ENCODE results near the gene PTOV1.
A peak's percentile ranks its signal among the peaks of the same experiment; 100 is the strongest.
"Not testable (repeated sequence)": the region's sequence is repeated elsewhere in the genome, so short reads cannot be mapped to it uniquely, and the experiment has no call there.

PTOV1 gene

GRCh38 chr19:49818649-49819370 is 32.1 kb upstream of the PTOV1 start:
- peaks cover 19% of the 10 kb centered on the region for H3K36me3 ChIP-seq (ENCODE audit: control insufficient read depth, insufficient read depth, low read length)
- H3K4me3 ChIP-seq (ENCODE audit: low read depth, low read length), result peak overlapping the region; percentile 77
- peak overlapping the region; percentile 78 for H3K9ac ChIP-seq (ENCODE audit: low read length)
- H3K27ac ChIP-seq (ENCODE audit: low read depth, low read length), result peak overlapping the region; percentile 80
- H3K4me1 ChIP-seq (ENCODE audit: control insufficient read depth, insufficient read depth, low read length), result peaks cover 7% of the 10 kb centered on the region; the same call in 1 of the 2 replicates
- H3K9me3 ChIP-seq (ENCODE audit: control insufficient read depth, insufficient read depth, low read depth, low read length), result no peaks in the 10 kb centered on the region
- H3K27me3 ChIP-seq (ENCODE audit: control insufficient read depth, insufficient read depth, low read length), result no peaks in the 10 kb centered on the region

DNA sequence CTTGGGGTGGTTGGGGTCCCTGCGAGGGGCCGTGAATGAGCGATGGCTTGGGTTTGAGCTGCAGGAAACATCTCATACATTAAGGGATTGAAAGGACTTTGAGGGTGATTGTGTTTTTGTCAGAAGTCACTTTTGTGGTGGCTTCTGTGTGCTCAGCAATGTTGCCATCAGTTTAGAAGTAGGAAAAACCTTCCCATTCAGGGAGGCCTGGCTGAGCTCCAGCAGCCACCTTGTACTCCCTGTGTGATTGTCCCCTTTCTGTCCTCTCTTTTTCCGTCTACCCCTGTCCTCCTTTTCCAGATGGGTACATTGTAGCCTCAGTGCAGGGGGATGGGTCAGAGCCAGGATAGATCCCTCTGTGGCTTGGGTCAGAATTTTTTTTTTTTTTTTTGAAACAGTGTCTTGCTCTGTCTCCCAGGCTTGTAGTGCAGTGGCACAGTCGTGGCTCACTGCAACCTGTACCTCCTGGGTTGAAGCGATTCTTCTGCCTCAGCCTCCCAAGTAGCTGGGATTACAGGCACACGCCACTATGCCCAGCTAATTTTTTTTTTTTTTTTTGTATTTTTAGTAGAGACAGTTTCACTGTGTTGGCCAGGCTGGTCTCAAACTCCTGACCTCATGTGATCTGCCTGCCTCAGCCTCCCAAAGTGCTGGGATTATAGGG is 31.4 kb upstream of the PTOV1 start:
- not testable (repeated sequence) for H3K4me1 ChIP-seq (ENCODE audit: control insufficient read depth, insufficient read depth, low read length); H3K27me3 ChIP-seq (ENCODE audit: control insufficient read depth, insufficient read depth, low read length); H3K9me3 ChIP-seq (ENCODE audit: control insufficient read depth, insufficient read depth, low read depth, low read length); H3K27ac ChIP-seq (ENCODE audit: low read depth, low read length)
- H3K36me3 ChIP-seq (ENCODE audit: control insufficient read depth, insufficient read depth, low read length), result peaks cover 24% of the 10 kb centered on the region
- peak overlapping the region; percentile 77 for H3K4me3 ChIP-seq (ENCODE audit: low read depth, low read length)
- H3K9ac ChIP-seq (ENCODE audit: low read length), result peak overlapping the region; percentile 78

DNA sequence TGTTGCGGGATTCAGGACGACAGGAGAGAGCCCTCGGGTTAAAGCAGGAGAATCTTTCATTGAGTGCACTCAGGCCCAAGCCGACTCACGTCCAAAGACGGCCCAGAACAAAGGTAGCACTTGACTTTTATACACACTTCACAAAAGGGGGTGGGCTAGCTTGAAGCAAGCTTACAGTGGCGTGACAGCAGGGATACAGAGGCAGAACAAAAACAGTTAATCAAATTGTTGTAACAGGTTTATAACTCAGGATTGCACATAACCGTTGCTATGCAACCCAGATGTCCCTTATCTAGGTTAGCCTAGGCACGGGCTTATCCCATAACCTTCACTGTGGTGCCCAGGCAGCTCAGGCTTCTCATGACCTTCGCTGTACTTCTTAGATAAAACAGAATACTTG is 30.8 kb upstream of the PTOV1 start:
- peaks cover 24% of the 10 kb centered on the region for H3K36me3 ChIP-seq (ENCODE audit: control insufficient read depth, insufficient read depth, low read length)
- H3K4me1 ChIP-seq (ENCODE audit: control insufficient read depth, insufficient read depth, low read length), result peaks cover 7% of the 10 kb centered on the region; the same call in 1 of the 2 replicates
- H3K4me3 ChIP-seq (ENCODE audit: low read depth, low read length), result no peak overlapping the region
- no peaks in the 10 kb centered on the region for H3K27me3 ChIP-seq (ENCODE audit: control insufficient read depth, insufficient read depth, low read length)
- no peaks in the 10 kb centered on the region for H3K9me3 ChIP-seq (ENCODE audit: control insufficient read depth, insufficient read depth, low read depth, low read length)
- H3K9ac ChIP-seq (ENCODE audit: low read length), result no peak overlapping the region
- no peak overlapping the region for H3K27ac ChIP-seq (ENCODE audit: low read depth, low read length)

DNA sequence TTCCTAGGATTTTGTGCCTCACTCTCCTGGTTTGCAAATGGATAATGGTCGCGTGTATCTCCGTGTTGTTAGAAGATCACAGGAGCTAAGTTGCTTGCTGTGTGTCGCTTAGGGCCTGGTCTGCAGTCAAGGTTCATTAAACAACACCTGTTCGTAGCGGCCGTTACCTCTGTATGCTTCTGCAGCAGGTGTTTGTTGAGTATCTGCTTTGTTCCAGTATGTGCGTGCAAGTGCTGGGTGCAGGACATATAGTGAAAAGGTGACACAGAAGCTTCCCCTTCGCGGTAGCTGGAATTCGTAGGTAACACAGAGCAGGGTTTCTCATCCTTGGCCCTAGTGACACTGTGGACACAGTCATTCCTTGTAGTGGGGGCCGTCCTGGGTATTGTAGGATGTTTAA is 27.5 kb upstream of the PTOV1 start:
- no peak overlapping the region for H3K9ac ChIP-seq (ENCODE audit: low read length)
- no peak overlapping the region for H3K4me3 ChIP-seq (ENCODE audit: low read depth, low read length)
- H3K27ac ChIP-seq (ENCODE audit: low read depth, low read length), result no peak overlapping the region
- peaks cover 35% of the 10 kb centered on the region for H3K36me3 ChIP-seq (ENCODE audit: control insufficient read depth, insufficient read depth, low read length)
- no peaks in the 10 kb centered on the region for H3K27me3 ChIP-seq (ENCODE audit: control insufficient read depth, insufficient read depth, low read length)
- H3K4me1 ChIP-seq (ENCODE audit: control insufficient read depth, insufficient read depth, low read length), result peaks cover 7% of the 10 kb centered on the region; the same call in 1 of the 2 replicates
- H3K9me3 ChIP-seq (ENCODE audit: control insufficient read depth, insufficient read depth, low read depth, low read length), result no peaks in the 10 kb centered on the region

GRCh38 chr19:49824662-49825061 is 26.3 kb upstream of the PTOV1 start:
- no peak overlapping the region for H3K27ac ChIP-seq (ENCODE audit: low read depth, low read length)
- H3K4me1 ChIP-seq (ENCODE audit: control insufficient read depth, insufficient read depth, low read length), result no peaks in the 10 kb centered on the region
- H3K9ac ChIP-seq (ENCODE audit: low read length), result no peak overlapping the region
- H3K36me3 ChIP-seq (ENCODE audit: control insufficient read depth, insufficient read depth, low read length), result peaks cover 40% of the 10 kb centered on the region
- H3K9me3 ChIP-seq (ENCODE audit: control insufficient read depth, insufficient read depth, low read depth, low read length), result no peaks in the 10 kb centered on the region
- H3K27me3 ChIP-seq (ENCODE audit: control insufficient read depth, insufficient read depth, low read length), result no peaks in the 10 kb centered on the region
- no peak overlapping the region for H3K4me3 ChIP-seq (ENCODE audit: low read depth, low read length)

DNA sequence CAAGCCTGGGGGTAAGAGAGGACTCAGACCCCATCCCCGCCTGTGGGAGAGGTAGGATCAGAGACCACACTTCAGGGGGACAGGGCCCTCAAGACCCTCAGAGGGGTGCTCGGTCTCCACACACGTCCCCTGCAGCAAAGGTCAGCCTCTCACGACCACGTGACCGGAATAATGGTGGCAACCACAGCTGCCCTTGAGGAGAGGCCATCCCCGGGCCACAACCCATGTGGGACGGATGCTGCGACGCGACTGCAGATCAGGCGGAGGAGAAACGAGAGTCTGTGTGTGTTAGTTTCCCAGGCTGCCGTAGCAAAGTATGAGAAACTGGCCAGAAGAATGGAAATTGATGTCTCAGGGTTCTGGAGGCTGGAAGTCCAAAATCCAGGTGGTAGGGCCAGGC is 23.9 kb upstream of the PTOV1 start:
- no peak overlapping the region for H3K4me3 ChIP-seq (ENCODE audit: low read depth, low read length)
- H3K36me3 ChIP-seq (ENCODE audit: control insufficient read depth, insufficient read depth, low read length), result peaks cover 47% of the 10 kb centered on the region
- H3K4me1 ChIP-seq (ENCODE audit: control insufficient read depth, insufficient read depth, low read length), result no peaks in the 10 kb centered on the region
- no peak overlapping the region for H3K9ac ChIP-seq (ENCODE audit: low read length)
- no peaks in the 10 kb centered on the region for H3K9me3 ChIP-seq (ENCODE audit: control insufficient read depth, insufficient read depth, low read depth, low read length)
- no peaks in the 10 kb centered on the region for H3K27me3 ChIP-seq (ENCODE audit: control insufficient read depth, insufficient read depth, low read length)
- H3K27ac ChIP-seq (ENCODE audit: low read depth, low read length), result no peak overlapping the region

GRCh38 chr19:49829200-49829599 is 21.8 kb upstream of the PTOV1 start:
- H3K36me3 ChIP-seq (ENCODE audit: control insufficient read depth, insufficient read depth, low read length), result peaks cover 57% of the 10 kb centered on the region
- H3K27ac ChIP-seq (ENCODE audit: low read depth, low read length), result no peak overlapping the region
- H3K27me3 ChIP-seq (ENCODE audit: control insufficient read depth, insufficient read depth, low read length), result no peaks in the 10 kb centered on the region

DNA sequence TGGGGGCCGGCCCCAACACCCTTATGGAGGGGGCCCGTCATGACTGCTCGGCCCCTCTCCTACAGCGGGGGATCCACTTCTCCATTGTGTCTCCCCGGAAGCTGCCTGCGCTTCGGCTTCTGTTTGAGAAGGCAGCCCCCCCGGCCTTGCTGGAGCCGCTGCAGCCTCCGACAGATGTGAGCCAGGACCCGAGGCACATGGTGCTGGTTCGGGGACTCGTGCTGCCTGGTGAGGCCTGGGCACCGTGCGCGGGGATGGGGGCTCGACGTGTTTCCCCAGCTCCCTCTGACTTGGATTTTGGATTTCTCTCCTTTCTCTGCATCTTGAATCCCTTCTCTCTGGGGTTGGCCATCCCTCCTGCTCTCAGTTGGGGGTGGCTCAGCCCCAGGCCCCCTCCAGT is 21.2 kb upstream of the PTOV1 start:
- Histone ChIP-seq H3K9ac (ENCODE audit: low read length) (no peak overlapping the region), H3K4me1 (ENCODE audit: control insufficient read depth, insufficient read depth, low read length) (no peaks in the 10 kb centered on the region), H3K27me3 (ENCODE audit: control insufficient read depth, insufficient read depth, low read length) (no peaks in the 10 kb centered on the region), H3K4me3 (ENCODE audit: low read depth, low read length) (no peak overlapping the region), H3K36me3 (ENCODE audit: control insufficient read depth, insufficient read depth, low read length) (peaks cover 62% of the 10 kb centered on the region), H3K27ac (ENCODE audit: low read depth, low read length) (no peak overlapping the region), H3K9me3 (ENCODE audit: control insufficient read depth, insufficient read depth, low read depth, low read length) (no peaks in the 10 kb centered on the region)

More at GRCh38 chr19:49829200-49829599, 21.8 kb upstream of the PTOV1 start:
- no peak overlapping the region for H3K9ac ChIP-seq (ENCODE audit: low read length)
- no peaks in the 10 kb centered on the region for H3K4me1 ChIP-seq (ENCODE audit: control insufficient read depth, insufficient read depth, low read length)
- no peaks in the 10 kb centered on the region for H3K9me3 ChIP-seq (ENCODE audit: control insufficient read depth, insufficient read depth, low read depth, low read length)
- no peak overlapping the region for H3K4me3 ChIP-seq (ENCODE audit: low read depth, low read length)

- Histone ChIP-seq H3K9me3 (ENCODE audit: control insufficient read depth, insufficient read depth, low read depth, low read length) (no peaks in the 10 kb centered on the region), H3K27ac (ENCODE audit: low read depth, low read length) (no peak overlapping the region), H3K9ac (ENCODE audit: low read length) (no peak overlapping the region), H3K4me3 (ENCODE audit: low read depth, low read length) (no peak overlapping the region), H3K27me3 (ENCODE audit: control insufficient read depth, insufficient read depth, low read length) (no peaks in the 10 kb centered on the region), H3K36me3 (ENCODE audit: control insufficient read depth, insufficient read depth, low read length) (peaks cover 72% of the 10 kb centered on the region), H3K4me1 (ENCODE audit: control insufficient read depth, insufficient read depth, low read length) (no peaks in the 10 kb centered on the region)
Observed at GRCh38 chr19:49830766-49831165, 20.2 kb upstream of the PTOV1 start.

DNA sequence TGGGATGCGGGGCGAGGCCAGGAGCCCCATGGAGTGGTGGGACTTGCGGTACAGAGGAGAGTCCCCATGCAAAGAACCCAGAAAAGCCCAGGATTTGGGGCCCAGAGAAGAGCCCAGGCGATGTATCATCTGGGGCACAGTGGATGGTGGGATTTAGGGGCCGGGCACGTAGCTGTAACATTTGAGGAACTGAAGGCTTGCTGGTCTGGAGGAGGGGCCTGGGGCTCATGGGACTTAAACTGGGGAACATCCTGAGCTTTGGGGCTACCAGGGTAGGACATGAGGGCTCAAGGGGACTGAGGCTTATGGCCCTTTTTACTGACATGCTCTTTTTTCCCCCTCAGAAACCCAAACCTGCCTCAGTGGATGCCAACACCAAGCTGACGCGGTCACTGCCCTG is 19.4 kb upstream of the PTOV1 start:
- Histone ChIP-seq H3K9me3 (ENCODE audit: control insufficient read depth, insufficient read depth, low read depth, low read length) (no peaks in the 10 kb centered on the region), H3K9ac (ENCODE audit: low read length) (no peak overlapping the region), H3K27ac (ENCODE audit: low read depth, low read length) (no peak overlapping the region), H3K4me3 (ENCODE audit: low read depth, low read length) (no peak overlapping the region), H3K27me3 (ENCODE audit: control insufficient read depth, insufficient read depth, low read length) (no peaks in the 10 kb centered on the region), H3K36me3 (ENCODE audit: control insufficient read depth, insufficient read depth, low read length) (peaks cover 77% of the 10 kb centered on the region), H3K4me1 (ENCODE audit: control insufficient read depth, insufficient read depth, low read length) (no peaks in the 10 kb centered on the region)

DNA sequence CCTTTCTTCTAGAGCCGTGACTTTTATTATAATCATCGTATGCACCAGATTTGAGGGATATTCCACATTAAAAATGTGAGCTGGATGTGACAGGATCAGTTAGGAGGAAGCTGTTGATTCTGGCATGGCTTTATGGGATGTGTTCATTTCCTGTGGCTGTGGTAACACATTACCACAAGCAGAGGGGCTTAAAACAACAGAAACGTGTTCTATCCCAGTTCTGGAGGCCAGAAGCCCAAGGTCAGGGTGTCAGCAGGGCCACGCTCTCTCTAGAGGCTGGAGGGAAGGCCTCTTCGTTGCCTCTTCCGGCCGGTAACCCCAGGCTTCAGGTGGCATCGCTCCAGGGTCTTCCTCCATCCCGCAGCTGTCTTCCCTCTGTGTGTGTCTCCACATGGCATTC is 18.4 kb upstream of the PTOV1 start:
- Histone ChIP-seq H3K9ac (ENCODE audit: low read length) (no peak overlapping the region), H3K9me3 (ENCODE audit: control insufficient read depth, insufficient read depth, low read depth, low read length) (no peaks in the 10 kb centered on the region), H3K4me3 (ENCODE audit: low read depth, low read length) (no peak overlapping the region), H3K4me1 (ENCODE audit: control insufficient read depth, insufficient read depth, low read length) (no peaks in the 10 kb centered on the region), H3K36me3 (ENCODE audit: control insufficient read depth, insufficient read depth, low read length) (peaks cover 77% of the 10 kb centered on the region), H3K27ac (ENCODE audit: low read depth, low read length) (no peak overlapping the region), H3K27me3 (ENCODE audit: control insufficient read depth, insufficient read depth, low read length) (no peaks in the 10 kb centered on the region)
